GM06990 (cell line): ENCODE data around the gene FTO.

Source experiments
- DNase-seq: peaks from one replicate; pipeline ENCODE4 v3.0.0-alpha.2; 2011; ENCODE audit not compliant: insufficient read length; ENCODE audit errors: extremely low read depth
- H3K27me3 ChIP-seq: replicated peaks from 2 replicates; pipeline ENCODE4 v1.6.0; 2011; ENCODE audit warnings: low read length; ENCODE audit not compliant: control insufficient read depth, insufficient read depth
- H3K36me3 ChIP-seq: 2 replicates; pipeline ENCODE4 v1.5.1; 2011; ENCODE audit warnings: low read length; ENCODE audit not compliant: control insufficient read depth, insufficient read depth
- H3K4me3 ChIP-seq: replicated peaks from 2 replicates; pipeline ENCODE4 v1.5.1; 2011; ENCODE audit warnings: low read depth, mild to moderate bottlenecking, control low read depth, low read length
- CTCF ChIP-seq: IDR thresholded peaks from 2 replicates; pipeline ENCODE4 v1.5.1; 2011; ENCODE audit warnings: low read length, control low read depth, mild to moderate bottlenecking, inconsistent platforms; ENCODE audit not compliant: insufficient read depth, poor library complexity, severe bottlenecking

FTO gene

DNA sequence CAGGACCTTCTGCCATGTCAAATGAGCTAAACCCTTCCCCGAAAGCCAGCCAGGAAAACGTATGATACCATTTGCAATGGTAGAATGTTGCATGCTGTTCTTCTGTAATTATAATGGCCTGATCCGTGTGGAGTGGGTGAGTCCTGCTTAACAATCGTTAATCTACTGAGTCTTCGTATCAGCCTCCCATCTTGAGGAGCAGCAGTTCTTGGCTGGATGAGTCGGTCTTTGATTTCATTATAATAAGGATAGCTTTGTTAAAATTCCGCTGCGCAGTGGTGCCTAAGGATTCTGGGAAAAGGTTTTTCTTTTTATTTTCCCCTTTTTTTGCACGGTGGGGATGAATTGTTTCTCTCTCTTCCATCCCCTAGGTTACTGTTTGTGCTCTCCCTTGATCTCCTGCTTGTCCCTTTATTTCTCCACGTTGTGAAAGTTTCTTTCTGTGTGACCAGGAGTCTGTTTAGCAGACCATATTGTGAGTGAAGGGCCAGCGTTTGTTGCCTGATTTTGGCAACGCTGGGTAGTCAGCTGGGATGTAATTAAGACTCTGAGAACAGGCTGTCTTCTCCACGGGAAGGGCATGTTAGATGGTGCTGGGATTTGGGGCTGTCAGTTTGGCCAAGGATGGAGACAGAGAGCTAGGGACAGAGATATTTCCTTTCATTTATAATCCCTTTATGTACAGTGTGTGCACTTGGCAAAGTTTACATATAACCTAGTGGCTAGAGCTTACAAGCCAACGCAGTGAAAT lies 263.0 kb downstream of the FTO start:
- TF ChIP-seq CTCF = no peak
- Histone ChIP-seq H3K36me3 (no peaks in the 10 kb centered on the region), H3K4me3 (no peak overlapping the region), H3K27me3 (no peaks in the 10 kb centered on the region)
- no peak for DNase-seq

DNA sequence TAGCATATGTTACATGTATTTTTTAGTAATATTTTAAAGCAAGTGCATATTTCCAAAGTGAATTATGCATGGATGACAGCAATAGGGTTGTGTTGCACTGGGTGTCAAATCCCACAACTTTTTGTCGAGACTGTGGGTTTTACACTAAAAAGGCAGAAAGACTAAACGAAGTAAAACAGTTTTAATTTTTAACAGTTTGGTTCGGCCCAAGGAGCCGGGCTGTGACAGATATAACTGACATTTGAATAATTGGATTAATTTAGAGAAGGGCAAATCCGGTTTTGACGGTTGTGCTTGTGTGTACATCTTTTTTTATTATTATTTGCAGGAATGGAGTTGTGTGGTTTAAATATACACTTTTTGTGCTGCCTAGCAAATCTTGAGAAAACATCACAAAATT lies 263.6 kb downstream of the FTO start:
- H3K27me3 ChIP-seq = no peaks in the 10 kb centered on the region
- TF ChIP-seq CTCF = no peak
- H3K36me3 ChIP-seq = no peaks in the 10 kb centered on the region
- H3K4me3 ChIP-seq = no peak overlapping the region
- DNase-seq = no peak

DNA sequence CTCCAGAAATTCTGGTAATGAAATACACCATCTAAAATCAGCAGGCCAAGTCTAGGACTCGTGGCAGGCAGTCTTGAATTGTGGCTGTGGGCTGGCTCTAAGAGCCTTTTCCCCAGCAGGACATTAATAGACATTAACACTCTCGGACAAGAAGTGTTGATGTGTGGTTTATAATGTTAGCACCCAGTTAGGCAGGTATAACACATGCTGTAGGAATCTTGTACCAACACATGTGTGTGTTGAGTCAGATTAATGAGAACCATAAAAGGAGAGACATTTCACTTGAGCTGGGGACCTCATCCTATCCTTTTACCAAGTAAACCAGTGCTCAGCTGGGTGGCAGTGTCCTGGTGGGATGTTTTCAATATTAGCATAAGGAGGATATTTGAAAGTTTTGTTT lies 264.5 kb downstream of the FTO start:
- no peak for DNase-seq
- Histone ChIP-seq H3K4me3 (no peak overlapping the region), H3K36me3 (no peaks in the 10 kb centered on the region), H3K27me3 (no peaks in the 10 kb centered on the region)
- TF ChIP-seq CTCF = no peak

DNA sequence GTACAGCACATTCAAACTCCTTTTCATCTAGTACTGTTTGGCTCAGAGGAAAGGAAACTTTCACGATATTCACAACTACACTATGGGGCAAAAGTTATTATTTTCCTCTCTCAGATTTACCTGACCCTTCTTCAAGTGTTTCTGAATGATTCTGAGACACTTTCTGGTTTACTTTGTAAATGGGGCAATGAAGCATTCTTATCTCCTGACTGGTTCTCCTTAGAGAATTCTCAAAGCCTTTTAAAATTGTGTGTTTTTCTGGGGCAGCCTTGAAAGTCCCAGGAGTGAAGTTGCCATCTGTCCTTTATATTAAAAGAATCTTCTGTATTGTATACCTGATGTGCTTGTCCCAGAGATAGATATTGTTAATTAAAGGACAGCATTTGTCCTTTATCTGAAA lies 264.9 kb downstream of the FTO start:
- no peak for DNase-seq
- no peak for TF ChIP-seq CTCF
- H3K4me3 ChIP-seq = no peak overlapping the region
- no peaks in the 10 kb centered on the region for H3K36me3 ChIP-seq
- no peaks in the 10 kb centered on the region for H3K27me3 ChIP-seq

- H3K4me3 ChIP-seq = no peak overlapping the region
- TF ChIP-seq CTCF = no peak
Measured at GRCh38 chr16:53971616-53972015, 267.7 kb downstream of the FTO start.

DNA sequence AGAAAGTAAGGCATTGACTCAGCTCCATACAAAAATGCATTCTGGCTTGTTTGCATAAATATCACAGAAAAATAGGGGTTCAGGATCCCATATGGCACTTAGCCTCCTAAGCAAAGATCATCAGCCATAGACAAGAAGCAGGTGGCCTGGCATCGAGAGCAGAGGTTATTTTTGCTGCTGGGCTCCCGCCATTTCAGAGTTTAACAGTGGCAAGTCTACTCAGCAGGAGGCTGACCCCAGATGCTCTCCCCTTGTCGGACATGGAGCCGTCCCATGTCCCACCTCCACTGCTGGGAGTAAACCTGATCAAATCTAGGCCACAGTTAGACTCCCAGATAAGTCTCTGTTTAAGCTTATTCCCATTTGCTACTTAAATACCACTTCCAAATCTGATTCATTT lies 269.1 kb downstream of the FTO start:
- no peak for TF ChIP-seq CTCF
- Histone ChIP-seq H3K36me3 (no peaks in the 10 kb centered on the region), H3K27me3 (no peaks in the 10 kb centered on the region), H3K4me3 (no peak overlapping the region)
- DNase-seq = no peak

More at GRCh38 chr16:53971616-53972015, 267.7 kb downstream of the FTO start:
- no peaks in the 10 kb centered on the region for H3K27me3 ChIP-seq
- no peaks in the 10 kb centered on the region for H3K36me3 ChIP-seq
- no peak for DNase-seq
